ENCODE measurements around the gene SLC16A1. TPM values are rescaled to one million over a fixed set of nuclear protein-coding genes. Genes with fewer than 3 reads are reported as not detected.

The SLC16A1 gene
- total RNA-seq, 2 donors from 2014 or later: 69.0 to 88.3 TPM

DNA sequence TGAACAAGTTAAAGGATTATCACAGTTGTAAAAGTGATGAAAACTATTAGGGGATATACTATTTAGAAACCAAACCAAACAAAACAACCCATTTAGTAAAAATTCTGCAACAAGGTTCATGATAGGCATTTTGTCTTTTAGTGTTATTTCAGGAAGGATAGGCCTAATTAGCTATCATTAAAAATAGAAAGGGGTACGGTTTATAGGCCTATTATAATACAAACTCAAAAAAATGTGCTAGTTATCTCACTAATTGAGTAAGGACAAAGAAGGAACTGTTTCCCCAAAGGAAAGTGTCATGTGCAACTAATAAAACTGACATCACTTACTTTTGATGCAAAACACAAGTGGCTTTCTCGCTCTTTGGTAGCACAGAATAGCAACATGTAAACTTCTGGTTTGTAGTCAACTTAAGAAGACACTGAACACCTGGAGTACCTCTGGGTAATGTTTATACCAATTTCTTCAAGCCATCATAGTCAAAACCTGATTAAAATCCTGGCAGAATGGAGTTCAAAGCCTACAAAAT lies 28.5 kb downstream of the SLC16A1 start:
- H3K27ac ChIP-seq: no peak overlapping the region

DNA sequence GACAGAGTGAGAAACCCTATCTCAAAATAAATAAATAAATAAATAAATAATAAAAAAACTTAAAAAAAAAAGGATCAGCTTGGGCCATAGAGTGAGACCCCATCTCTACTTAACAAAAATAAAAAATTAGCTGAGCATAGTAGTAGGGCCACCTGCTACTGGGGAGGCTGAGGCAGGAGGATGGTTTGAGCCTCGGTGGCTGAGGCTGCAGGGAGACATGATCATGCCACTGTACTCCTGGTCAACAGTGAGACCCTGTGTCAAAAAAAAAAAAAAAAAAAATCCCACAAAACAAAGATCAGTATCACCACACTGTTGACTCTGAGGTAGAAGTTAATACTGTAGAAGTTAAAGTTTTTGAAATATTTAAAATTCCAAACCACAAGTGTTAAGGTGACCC lies 29.1 kb downstream of the SLC16A1 start:
- Histone ChIP-seq H3K27me3 (no peaks in the 10 kb centered on the region), H3K27ac (no peak overlapping the region), H3K9me3 (no peaks in the 10 kb centered on the region), H3K36me3 (peaks cover 26% of the 10 kb centered on the region), H3K4me1 (no peaks in the 10 kb centered on the region), H3K4me3 (no peak overlapping the region)
- DNase-seq (ENCODE audit: low spot score): no peak
- TF ChIP-seq, protein P1, sequence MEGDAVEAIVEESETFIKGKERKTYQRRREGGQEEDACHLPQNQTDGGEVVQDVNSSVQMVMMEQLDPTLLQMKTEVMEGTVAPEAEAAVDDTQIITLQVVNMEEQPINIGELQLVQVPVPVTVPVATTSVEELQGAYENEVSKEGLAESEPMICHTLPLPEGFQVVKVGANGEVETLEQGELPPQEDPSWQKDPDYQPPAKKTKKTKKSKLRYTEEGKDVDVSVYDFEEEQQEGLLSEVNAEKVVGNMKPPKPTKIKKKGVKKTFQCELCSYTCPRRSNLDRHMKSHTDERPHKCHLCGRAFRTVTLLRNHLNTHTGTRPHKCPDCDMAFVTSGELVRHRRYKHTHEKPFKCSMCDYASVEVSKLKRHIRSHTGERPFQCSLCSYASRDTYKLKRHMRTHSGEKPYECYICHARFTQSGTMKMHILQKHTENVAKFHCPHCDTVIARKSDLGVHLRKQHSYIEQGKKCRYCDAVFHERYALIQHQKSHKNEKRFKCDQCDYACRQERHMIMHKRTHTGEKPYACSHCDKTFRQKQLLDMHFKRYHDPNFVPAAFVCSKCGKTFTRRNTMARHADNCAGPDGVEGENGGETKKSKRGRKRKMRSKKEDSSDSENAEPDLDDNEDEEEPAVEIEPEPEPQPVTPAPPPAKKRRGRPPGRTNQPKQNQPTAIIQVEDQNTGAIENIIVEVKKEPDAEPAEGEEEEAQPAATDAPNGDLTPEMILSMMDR (IDR thresholded peaks at IDR 0.05): no peak

More for the DNA sequence above, 28.5 kb downstream of the SLC16A1 start:
- Histone ChIP-seq H3K9me3 (no peaks in the 10 kb centered on the region), H3K27me3 (no peaks in the 10 kb centered on the region), H3K36me3 (peaks cover 23% of the 10 kb centered on the region), H3K4me1 (no peaks in the 10 kb centered on the region), H3K4me3 (no peak overlapping the region)
- TF ChIP-seq, protein P1 (IDR thresholded peaks at IDR 0.05): no peak
- DNase-seq (ENCODE audit: low spot score): no peak

DNA sequence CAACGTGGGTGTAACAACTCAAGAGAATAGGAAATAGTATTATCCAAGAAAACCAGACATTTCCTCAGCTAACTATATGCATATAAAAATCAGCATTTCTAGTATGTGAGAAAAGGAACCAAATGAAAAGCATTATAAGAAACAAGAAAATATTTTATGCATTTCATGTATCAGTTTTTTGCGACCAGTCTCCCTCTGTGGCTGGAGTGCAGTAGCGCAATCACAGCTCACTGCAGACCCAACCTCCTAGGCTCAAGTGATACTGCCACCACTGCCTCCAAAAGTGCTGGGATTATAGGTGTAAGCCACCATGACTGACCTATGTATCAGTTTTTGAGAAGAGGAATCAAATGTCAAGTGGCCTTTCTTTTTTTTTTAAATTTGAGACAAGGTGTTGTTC lies 31.0 kb downstream of the SLC16A1 start:
- TF ChIP-seq, protein P1 (IDR thresholded peaks at IDR 0.05): no peak
- Histone ChIP-seq H3K4me3 (no peak overlapping the region), H3K27ac (no peak overlapping the region), H3K9me3 (no peaks in the 10 kb centered on the region), H3K36me3 (peaks cover 41% of the 10 kb centered on the region), H3K27me3 (no peaks in the 10 kb centered on the region), H3K4me1 (no peaks in the 10 kb centered on the region)
- DNase-seq (ENCODE audit: low spot score): no peak

DNA sequence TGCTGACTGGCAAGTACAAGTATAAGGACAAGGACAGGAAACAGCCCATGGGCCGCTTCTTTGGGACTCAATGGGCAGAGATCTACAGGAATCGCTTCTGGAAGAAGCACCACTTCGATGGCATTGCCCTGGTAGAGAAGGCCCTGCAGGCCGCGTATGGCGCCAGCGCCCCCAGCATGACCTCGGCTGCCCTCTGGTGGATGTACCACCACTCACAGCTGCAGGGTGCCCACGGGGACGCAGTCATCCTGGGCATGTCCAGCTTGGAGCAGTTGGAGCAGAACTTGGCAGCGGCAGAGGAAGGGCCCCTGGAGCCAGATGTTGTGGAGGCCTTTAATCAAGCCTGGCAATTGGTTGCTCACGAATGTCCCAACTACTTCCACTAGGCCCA lies 32.0 kb downstream of the SLC16A1 start:
- H3K36me3 ChIP-seq: peaks cover 42% of the 10 kb centered on the region
- no peak overlapping the region for H3K4me3 ChIP-seq
- H3K27me3 ChIP-seq: no peaks in the 10 kb centered on the region
- DNase-seq (ENCODE audit: low spot score): no peak
- TF ChIP-seq, protein P1 (IDR thresholded peaks at IDR 0.05): no peak
- no peak overlapping the region for H3K27ac ChIP-seq
- no peaks in the 10 kb centered on the region for H3K9me3 ChIP-seq
- no peaks in the 10 kb centered on the region for H3K4me1 ChIP-seq

DNA sequence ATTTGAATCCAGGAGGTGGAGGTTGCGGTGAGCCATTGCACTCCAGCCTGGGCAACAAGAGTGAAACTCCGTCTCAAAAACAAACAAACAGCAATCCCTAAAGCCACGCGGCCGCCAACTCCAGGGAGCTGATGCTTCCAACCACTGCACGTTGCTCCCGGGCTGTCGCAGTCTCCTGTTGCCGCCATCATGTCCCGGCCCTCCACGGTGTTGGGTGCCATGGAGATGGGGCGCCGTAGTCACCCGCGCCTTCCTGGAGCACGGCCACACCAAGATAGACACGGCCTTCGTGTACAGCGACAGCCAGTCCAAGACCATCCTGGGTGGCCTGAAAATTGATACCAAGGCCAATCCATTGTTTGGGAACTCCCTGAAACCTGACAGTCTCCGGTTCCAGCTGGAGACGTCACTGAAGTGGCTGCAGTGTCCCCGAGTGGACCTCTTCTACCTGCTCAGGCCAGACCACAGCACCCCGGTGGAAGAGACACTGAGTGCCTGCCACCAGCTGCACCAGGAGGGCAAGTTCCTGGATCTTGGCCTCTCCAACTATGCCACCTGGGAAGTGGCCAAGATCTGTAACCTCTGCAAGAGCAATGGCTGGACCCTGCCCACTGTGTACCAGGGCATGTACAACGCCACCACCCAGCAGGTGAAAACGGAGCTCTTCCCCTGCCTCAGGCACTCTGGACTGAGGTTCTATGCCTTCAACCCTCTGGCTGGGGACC lies 32.6 kb downstream of the SLC16A1 start:
- no peak overlapping the region for H3K27ac ChIP-seq
- no peaks in the 10 kb centered on the region for H3K27me3 ChIP-seq
- no peak overlapping the region for H3K4me3 ChIP-seq
- H3K4me1 ChIP-seq: no peaks in the 10 kb centered on the region
- DNase-seq (ENCODE audit: low spot score): no peak
- H3K36me3 ChIP-seq: peaks cover 42% of the 10 kb centered on the region
- H3K9me3 ChIP-seq: no peaks in the 10 kb centered on the region
- TF ChIP-seq, protein P1 (IDR thresholded peaks at IDR 0.05): no peak
